Measurements from ENCODE around the gene MCAM.
A peak's percentile ranks its signal among the peaks of the same experiment; 100 is the strongest.

Gene MCAM

GRCh38 chr11:119339589-119340334 is 22.8 kb upstream of the MCAM start:
- Histone ChIP-seq H3K27me3 (ENCODE audit: insufficient read depth, insufficient read length) (peaks cover 32% of the 10 kb centered on the region), H3K4me3 (ENCODE audit: insufficient read length, low read depth) (peak overlapping the region; percentile 50), H3K4me1 (ENCODE audit: insufficient read depth, insufficient read length) (peaks cover 27% of the 10 kb centered on the region), H3K36me3 (ENCODE audit: insufficient read depth, insufficient read length, low read length) (peaks cover 20% of the 10 kb centered on the region), H3K9me3 (ENCODE audit: insufficient read depth, low read length) (no peaks in the 10 kb centered on the region), H3K9ac (ENCODE audit: insufficient read length, low read depth) (peak overlapping the region; percentile 87)
- TF ChIP-seq SUZ12 (IDR thresholded peaks at IDR 0.05; ENCODE audit: extremely low read depth, insufficient read depth, insufficient read length) (no peak), ZNF274 (IDR thresholded peaks at IDR 0.05; ENCODE audit: low read depth, low read length) (no peak), YY1 (IDR thresholded peaks at IDR 0.05; ENCODE audit: insufficient read depth, insufficient read length) (no peak)
- DNase-seq (ENCODE audit: low read depth, low spot score) = no peak

DNA sequence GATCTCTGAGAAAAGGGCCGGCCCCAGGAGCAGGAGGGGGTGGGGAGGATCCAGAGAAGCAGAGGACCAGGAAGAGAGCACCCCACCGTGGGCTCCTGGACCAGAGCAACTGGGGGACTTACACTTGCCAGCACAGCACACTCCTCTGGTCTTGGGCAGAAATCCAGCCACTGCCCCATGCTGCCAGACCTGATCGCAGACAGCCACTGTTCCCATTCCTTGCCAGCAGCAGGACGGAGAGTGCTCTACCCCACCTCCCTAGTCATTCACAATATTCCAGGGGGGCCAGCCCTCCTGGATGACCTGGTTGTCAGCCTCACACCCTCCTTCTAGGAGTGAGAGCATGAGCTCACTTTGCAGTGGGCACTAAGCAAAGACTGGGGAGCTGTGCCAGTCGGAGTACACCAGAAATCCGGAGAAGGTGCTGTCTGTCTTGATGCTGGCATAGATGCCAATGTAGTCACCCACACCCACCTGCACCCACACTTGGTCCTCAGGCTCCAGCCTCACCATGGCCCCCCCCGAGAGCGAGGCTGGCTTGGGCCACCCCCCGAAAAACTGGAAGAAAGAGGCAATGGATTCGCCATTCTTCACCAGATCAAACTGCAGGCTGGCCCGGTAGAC is 22.1 kb upstream of the MCAM start:
- peak overlapping the region; percentile 21 for H3K4me3 ChIP-seq (ENCODE audit: insufficient read length, low read depth)
- H3K9ac ChIP-seq (ENCODE audit: insufficient read length, low read depth) = peak overlapping the region; percentile 61
- peaks cover 27% of the 10 kb centered on the region for H3K4me1 ChIP-seq (ENCODE audit: insufficient read depth, insufficient read length)
- H3K9me3 ChIP-seq (ENCODE audit: insufficient read depth, low read length) = no peaks in the 10 kb centered on the region
- no peak for TF ChIP-seq ZNF274 (IDR thresholded peaks at IDR 0.05; ENCODE audit: low read depth, low read length)
- no peak for TF ChIP-seq YY1 (IDR thresholded peaks at IDR 0.05; ENCODE audit: insufficient read depth, insufficient read length)
- no peak for TF ChIP-seq SUZ12 (IDR thresholded peaks at IDR 0.05; ENCODE audit: extremely low read depth, insufficient read depth, insufficient read length)
- peaks cover 28% of the 10 kb centered on the region for H3K27me3 ChIP-seq (ENCODE audit: insufficient read depth, insufficient read length)
- H3K36me3 ChIP-seq (ENCODE audit: insufficient read depth, insufficient read length, low read length) = peaks cover 20% of the 10 kb centered on the region
- DNase-seq (ENCODE audit: low read depth, low spot score) = no peak

- Histone ChIP-seq H3K4me3 (ENCODE audit: insufficient read length, low read depth) (peak overlapping the region; percentile 15), H3K36me3 (ENCODE audit: insufficient read depth, insufficient read length, low read length) (peaks cover 20% of the 10 kb centered on the region), H3K9me3 (ENCODE audit: insufficient read depth, low read length) (no peaks in the 10 kb centered on the region), H3K27me3 (ENCODE audit: insufficient read depth, insufficient read length) (peaks cover 28% of the 10 kb centered on the region), H3K9ac (ENCODE audit: insufficient read length, low read depth) (peak overlapping the region; percentile 70), H3K4me1 (ENCODE audit: insufficient read depth, insufficient read length) (peaks cover 27% of the 10 kb centered on the region)
- DNase-seq (ENCODE audit: low read depth, low spot score) = no peak
- TF ChIP-seq YY1 (IDR thresholded peaks at IDR 0.05; ENCODE audit: insufficient read depth, insufficient read length) = no peak
- TF ChIP-seq SUZ12 (IDR thresholded peaks at IDR 0.05; ENCODE audit: extremely low read depth, insufficient read depth, insufficient read length) = no peak
- TF ChIP-seq ZNF274 (IDR thresholded peaks at IDR 0.05; ENCODE audit: low read depth, low read length) = no peak
Observed at GRCh38 chr11:119338318-119338890, 21.5 kb upstream of the MCAM start.

- no peak for DNase-seq (ENCODE audit: low read depth, low spot score)
- H3K4me3 ChIP-seq (ENCODE audit: insufficient read length, low read depth) = peak overlapping the region; percentile 19
- no peaks in the 10 kb centered on the region for H3K9me3 ChIP-seq (ENCODE audit: insufficient read depth, low read length)
- no peak for TF ChIP-seq YY1 (IDR thresholded peaks at IDR 0.05; ENCODE audit: insufficient read depth, insufficient read length)
- no peak for TF ChIP-seq SUZ12 (IDR thresholded peaks at IDR 0.05; ENCODE audit: extremely low read depth, insufficient read depth, insufficient read length)
- TF ChIP-seq ZNF274 (IDR thresholded peaks at IDR 0.05; ENCODE audit: low read depth, low read length) = no peak
- H3K27me3 ChIP-seq (ENCODE audit: insufficient read depth, insufficient read length) = peaks cover 26% of the 10 kb centered on the region
- H3K36me3 ChIP-seq (ENCODE audit: insufficient read depth, insufficient read length, low read length) = peaks cover 20% of the 10 kb centered on the region
- peak overlapping the region; percentile 70 for H3K9ac ChIP-seq (ENCODE audit: insufficient read length, low read depth)
- H3K4me1 ChIP-seq (ENCODE audit: insufficient read depth, insufficient read length) = peaks cover 29% of the 10 kb centered on the region
Observed at GRCh38 chr11:119337581-119338317, 20.8 kb upstream of the MCAM start.

DNA sequence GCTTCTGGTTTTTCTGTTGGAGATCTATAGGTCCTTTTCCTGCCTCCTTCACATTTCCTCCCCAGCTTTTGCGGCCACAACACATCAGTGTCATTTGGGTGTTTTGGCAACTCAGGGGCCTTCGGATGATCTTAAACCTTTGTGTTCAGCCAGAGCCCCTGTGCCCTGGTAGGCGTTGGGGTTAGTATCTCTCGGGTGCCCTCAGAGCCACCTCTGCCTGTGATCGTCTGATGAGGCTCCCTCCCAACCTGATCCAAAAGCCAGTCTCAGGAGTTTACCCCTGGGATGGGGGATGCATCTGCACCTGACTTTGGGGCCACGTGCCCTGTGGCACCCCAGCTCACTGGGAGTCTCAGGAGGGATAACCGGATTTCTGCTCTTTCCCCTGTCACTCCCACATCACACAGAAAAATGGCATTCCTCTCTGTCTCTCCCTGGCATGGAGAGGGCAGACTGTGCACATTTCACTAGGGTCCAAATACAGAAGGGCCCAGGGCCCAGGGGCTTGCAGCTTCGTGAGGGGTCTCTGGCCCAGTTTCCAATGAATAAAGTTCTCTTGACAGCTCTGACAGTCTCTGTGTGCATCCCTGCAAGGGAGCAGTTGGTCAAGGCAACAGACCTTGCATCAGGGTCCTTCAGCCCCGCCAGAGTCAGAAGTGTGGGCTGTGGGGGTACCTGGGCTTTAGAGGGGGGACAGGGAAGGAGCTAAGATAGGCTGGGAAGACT is 20.0 kb upstream of the MCAM start:
- Histone ChIP-seq H3K9me3 (ENCODE audit: insufficient read depth, low read length) (no peaks in the 10 kb centered on the region), H3K4me1 (ENCODE audit: insufficient read depth, insufficient read length) (peaks cover 29% of the 10 kb centered on the region), H3K9ac (ENCODE audit: insufficient read length, low read depth) (peak overlapping the region; percentile 68), H3K27me3 (ENCODE audit: insufficient read depth, insufficient read length) (peaks cover 19% of the 10 kb centered on the region), H3K4me3 (ENCODE audit: insufficient read length, low read depth) (peak overlapping the region; percentile 19), H3K36me3 (ENCODE audit: insufficient read depth, insufficient read length, low read length) (peaks cover 20% of the 10 kb centered on the region)
- no peak for DNase-seq (ENCODE audit: low read depth, low spot score)
- TF ChIP-seq YY1 (IDR thresholded peaks at IDR 0.05; ENCODE audit: insufficient read depth, insufficient read length) = no peak
- TF ChIP-seq SUZ12 (IDR thresholded peaks at IDR 0.05; ENCODE audit: extremely low read depth, insufficient read depth, insufficient read length) = no peak
- TF ChIP-seq ZNF274 (IDR thresholded peaks at IDR 0.05; ENCODE audit: low read depth, low read length) = no peak

GRCh38 chr11:119335655-119336543 is 19.0 kb upstream of the MCAM start:
- peaks cover 20% of the 10 kb centered on the region for H3K36me3 ChIP-seq (ENCODE audit: insufficient read depth, insufficient read length, low read length)
- peak overlapping the region; percentile 93 for H3K4me3 ChIP-seq (ENCODE audit: insufficient read length, low read depth)
- H3K27me3 ChIP-seq (ENCODE audit: insufficient read depth, insufficient read length) = peaks cover 9% of the 10 kb centered on the region
- no peak for DNase-seq (ENCODE audit: low read depth, low spot score)
- no peaks in the 10 kb centered on the region for H3K9me3 ChIP-seq (ENCODE audit: insufficient read depth, low read length)
- TF ChIP-seq ZNF274 (IDR thresholded peaks at IDR 0.05; ENCODE audit: low read depth, low read length) (no peak), YY1 (IDR thresholded peaks at IDR 0.05; ENCODE audit: insufficient read depth, insufficient read length) (no peak), SUZ12 (IDR thresholded peaks at IDR 0.05; ENCODE audit: extremely low read depth, insufficient read depth, insufficient read length) (no peak)
- H3K4me1 ChIP-seq (ENCODE audit: insufficient read depth, insufficient read length) = peaks cover 26% of the 10 kb centered on the region
- H3K9ac ChIP-seq (ENCODE audit: insufficient read length, low read depth) = peak overlapping the region; percentile 97
